SK-N-SH (cell line): Measurements from ENCODE around the gene PDK2.

Experiments used
- CHD2 ChIP-seq: fragments of 150-350 bp; IDR thresholded peaks from 2 replicates; pipeline ENCODE4 v1.6.1; 2018; ENCODE audit warnings: low read length; ENCODE audit not compliant: partially characterized antibody
- CTCF ChIP-seq: fragments of 200-600 bp; sonication (generic); IDR thresholded peaks from 2 replicates; pipeline ENCODE4 v1.6.1; 2017; ENCODE audit warnings: antibody characterized with exemption, mild to moderate bottlenecking, moderate library complexity
- EP300 ChIP-seq, 2 experiments: IDR thresholded peaks; 2 replicates each; pipeline versions ENCODE4 v1.4.0 to v1.6.1; 2012; ENCODE audit warnings: borderline replicate concordance in 1 of 2, low read depth in 1 of 2, low read length in 1 of 2
- JUND ChIP-seq: IDR thresholded peaks from 2 replicates; pipeline ENCODE4 v1.4.0; 2012
- POLR2AphosphoS5 ChIP-seq: IDR thresholded peaks from 2 replicates; pipeline ENCODE4 v1.6.1; 2012; ENCODE audit warnings: low read depth, low read length
- RAD21 ChIP-seq: IDR thresholded peaks from 2 replicates; pipeline ENCODE4 v1.6.1; 2012; ENCODE audit warnings: mild to moderate bottlenecking, low read length
- RCOR1 ChIP-seq: fragments of 150-350 bp; IDR thresholded peaks from 2 replicates; pipeline ENCODE4 v1.6.1; 2017; ENCODE audit warnings: antibody characterized with exemption, low read length
- RFX5 ChIP-seq: IDR thresholded peaks from 2 replicates; pipeline ENCODE4 v1.6.1; 2012; ENCODE audit warnings: mild to moderate bottlenecking, improper control_type of control experiment, low read length
- RXRA ChIP-seq: IDR thresholded peaks from 2 replicates; pipeline ENCODE4 v1.4.0; 2012; ENCODE audit warnings: low read depth, mild to moderate bottlenecking, borderline replicate concordance
- SIN3A ChIP-seq: IDR thresholded peaks from 2 replicates; pipeline ENCODE4 v1.6.1; 2012; ENCODE audit warnings: low read depth, mild to moderate bottlenecking, low read length, moderate library complexity, borderline replicate concordance
- TAF1 ChIP-seq: IDR thresholded peaks from 2 replicates; pipeline ENCODE4 v1.6.1; 2012; ENCODE audit warnings: low read depth, mild to moderate bottlenecking, low read length, moderate library complexity, borderline replicate concordance
- TF ChIP-seq, protein P1 (sequence below): IDR thresholded peaks from 2 replicates; pipeline ENCODE4 v1.4.0; 2012; ENCODE audit warnings: low read depth, borderline replicate concordance
- TF ChIP-seq, protein P2 (sequence below): IDR thresholded peaks from 2 replicates; pipeline ENCODE4 v1.6.1; 2012; ENCODE audit warnings: mild to moderate bottlenecking, low read depth, low read length, moderate library complexity
- TF ChIP-seq, protein P3 (sequence below): IDR thresholded peaks from 2 replicates; pipeline ENCODE4 v1.4.0; 2012; ENCODE audit warnings: low read depth

DNA sequence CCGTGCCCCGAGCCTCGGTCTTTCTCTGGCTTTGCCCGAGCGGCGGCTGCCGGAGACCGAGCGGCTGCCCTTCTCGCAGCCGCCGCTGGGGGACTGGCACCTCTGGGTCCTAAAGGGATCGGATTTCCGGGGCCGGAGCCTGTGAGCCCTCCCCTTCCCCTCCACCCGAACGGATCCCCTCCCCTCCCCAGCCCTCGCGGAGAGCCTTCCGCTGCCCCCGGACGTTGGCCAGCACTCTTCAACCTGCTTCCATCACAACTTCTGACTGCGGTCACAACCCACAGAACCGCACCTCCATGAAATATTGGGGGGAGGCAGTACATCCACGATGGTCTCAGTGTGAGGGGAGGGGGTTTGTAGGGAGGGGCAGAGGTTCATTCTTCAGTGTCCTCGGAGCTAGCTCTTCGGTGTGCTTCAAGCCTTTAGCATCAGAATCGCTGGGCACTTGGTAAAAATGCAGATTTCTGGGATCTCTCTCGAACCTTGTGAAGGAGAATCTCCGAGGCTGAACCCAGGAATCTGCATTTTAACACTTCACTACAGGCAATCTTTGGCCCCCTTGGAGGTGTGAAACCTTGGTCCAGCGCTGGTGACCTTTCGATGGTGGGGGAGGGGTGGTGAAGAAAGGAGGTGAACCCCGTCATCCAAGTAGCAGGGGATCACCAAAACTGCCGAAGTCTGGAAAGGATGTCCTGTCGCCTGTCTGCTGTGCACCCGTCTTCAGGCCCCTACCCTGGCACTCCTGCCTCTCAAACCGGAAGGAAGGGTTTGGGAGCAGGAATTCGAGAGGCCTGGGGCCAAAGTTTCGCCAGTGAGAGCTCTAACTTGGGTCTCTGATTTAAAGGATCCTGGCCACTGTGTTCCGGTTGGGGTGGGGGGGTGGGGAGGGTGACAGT is 56.1 kb downstream of the PDK2 start:
- TF ChIP-seq, protein P1, sequence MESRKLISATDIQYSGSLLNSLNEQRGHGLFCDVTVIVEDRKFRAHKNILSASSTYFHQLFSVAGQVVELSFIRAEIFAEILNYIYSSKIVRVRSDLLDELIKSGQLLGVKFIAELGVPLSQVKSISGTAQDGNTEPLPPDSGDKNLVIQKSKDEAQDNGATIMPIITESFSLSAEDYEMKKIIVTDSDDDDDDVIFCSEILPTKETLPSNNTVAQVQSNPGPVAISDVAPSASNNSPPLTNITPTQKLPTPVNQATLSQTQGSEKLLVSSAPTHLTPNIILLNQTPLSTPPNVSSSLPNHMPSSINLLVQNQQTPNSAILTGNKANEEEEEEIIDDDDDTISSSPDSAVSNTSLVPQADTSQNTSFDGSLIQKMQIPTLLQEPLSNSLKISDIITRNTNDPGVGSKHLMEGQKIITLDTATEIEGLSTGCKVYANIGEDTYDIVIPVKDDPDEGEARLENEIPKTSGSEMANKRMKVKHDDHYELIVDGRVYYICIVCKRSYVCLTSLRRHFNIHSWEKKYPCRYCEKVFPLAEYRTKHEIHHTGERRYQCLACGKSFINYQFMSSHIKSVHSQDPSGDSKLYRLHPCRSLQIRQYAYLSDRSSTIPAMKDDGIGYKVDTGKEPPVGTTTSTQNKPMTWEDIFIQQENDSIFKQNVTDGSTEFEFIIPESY: no peak
- TF ChIP-seq RXRA (no peak), EP300 (IDR thresholded peaks at IDR 0.05; ENCODE audit: borderline replicate concordance in 1 of 2, low read depth in 1 of 2, low read length in 1 of 2) (peak in 1 of 2 experiments; percentile 34; a peak in 1 of 4 replicates), JUND (no peak), RAD21 (peak; percentile 19; the same call in 1 of the 2 replicates), CTCF (peak; percentile 63), RFX5 (peak; percentile 40; the same call in 1 of the 2 replicates), TAF1 (peak; percentile 95), RCOR1 (peak; percentile 64), CHD2 (peak; percentile 86), POLR2AphosphoS5 (peak; percentile 51), SIN3A (peak; percentile 91; the same call in 1 of the 2 replicates)
- TF ChIP-seq, protein P2, sequence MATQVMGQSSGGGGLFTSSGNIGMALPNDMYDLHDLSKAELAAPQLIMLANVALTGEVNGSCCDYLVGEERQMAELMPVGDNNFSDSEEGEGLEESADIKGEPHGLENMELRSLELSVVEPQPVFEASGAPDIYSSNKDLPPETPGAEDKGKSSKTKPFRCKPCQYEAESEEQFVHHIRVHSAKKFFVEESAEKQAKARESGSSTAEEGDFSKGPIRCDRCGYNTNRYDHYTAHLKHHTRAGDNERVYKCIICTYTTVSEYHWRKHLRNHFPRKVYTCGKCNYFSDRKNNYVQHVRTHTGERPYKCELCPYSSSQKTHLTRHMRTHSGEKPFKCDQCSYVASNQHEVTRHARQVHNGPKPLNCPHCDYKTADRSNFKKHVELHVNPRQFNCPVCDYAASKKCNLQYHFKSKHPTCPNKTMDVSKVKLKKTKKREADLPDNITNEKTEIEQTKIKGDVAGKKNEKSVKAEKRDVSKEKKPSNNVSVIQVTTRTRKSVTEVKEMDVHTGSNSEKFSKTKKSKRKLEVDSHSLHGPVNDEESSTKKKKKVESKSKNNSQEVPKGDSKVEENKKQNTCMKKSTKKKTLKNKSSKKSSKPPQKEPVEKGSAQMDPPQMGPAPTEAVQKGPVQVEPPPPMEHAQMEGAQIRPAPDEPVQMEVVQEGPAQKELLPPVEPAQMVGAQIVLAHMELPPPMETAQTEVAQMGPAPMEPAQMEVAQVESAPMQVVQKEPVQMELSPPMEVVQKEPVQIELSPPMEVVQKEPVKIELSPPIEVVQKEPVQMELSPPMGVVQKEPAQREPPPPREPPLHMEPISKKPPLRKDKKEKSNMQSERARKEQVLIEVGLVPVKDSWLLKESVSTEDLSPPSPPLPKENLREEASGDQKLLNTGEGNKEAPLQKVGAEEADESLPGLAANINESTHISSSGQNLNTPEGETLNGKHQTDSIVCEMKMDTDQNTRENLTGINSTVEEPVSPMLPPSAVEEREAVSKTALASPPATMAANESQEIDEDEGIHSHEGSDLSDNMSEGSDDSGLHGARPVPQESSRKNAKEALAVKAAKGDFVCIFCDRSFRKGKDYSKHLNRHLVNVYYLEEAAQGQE: peak; percentile 72
- TF ChIP-seq, protein P3, sequence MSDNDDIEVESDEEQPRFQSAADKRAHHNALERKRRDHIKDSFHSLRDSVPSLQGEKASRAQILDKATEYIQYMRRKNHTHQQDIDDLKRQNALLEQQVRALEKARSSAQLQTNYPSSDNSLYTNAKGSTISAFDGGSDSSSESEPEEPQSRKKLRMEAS: no peak; the same call in 1 of the 2 replicates
